Activated naive CD8-positive, alpha-beta T cell treated with anti-CD3 and anti-CD28 coated beads for 36 hours (primary cell): ENCODE measurements around the gene MTR. TPM values are rescaled to one million over a fixed set of nuclear protein-coding genes. Genes with fewer than 3 reads are reported as not detected.

Experiments
- DNase-seq: peaks from one replicate; pipeline ENCODE4 v3.0.0; 2021
- H3K27ac Mint-ChIP-seq: one replicate; pipeline ENCODE4 v1.8.0; 2022; ENCODE audit warnings: mild to moderate bottlenecking, moderate library complexity, mixed read lengths
- H3K27me3 Mint-ChIP-seq: one replicate; pipeline ENCODE4 v1.8.0; 2022; ENCODE audit warnings: mild to moderate bottlenecking, mixed read lengths
- H3K36me3 Mint-ChIP-seq: one replicate; pipeline ENCODE4 v1.8.0; 2021; ENCODE audit warnings: mild to moderate bottlenecking, mixed read lengths
- H3K4me1 Mint-ChIP-seq: one replicate; pipeline ENCODE4 v1.8.0; 2021; ENCODE audit warnings: mixed read lengths
- H3K4me3 Mint-ChIP-seq: one replicate; pipeline ENCODE4 v1.8.0; 2022; ENCODE audit warnings: mild to moderate bottlenecking, moderate library complexity, mixed read lengths
- H3K9me3 Mint-ChIP-seq: one replicate; pipeline ENCODE4 v1.8.0; 2022; ENCODE audit warnings: mixed read lengths
- total RNA-seq, 2 experiments: library from RNA; stranded (reverse); gene quantifications; one replicate each; pipeline ENCODE4 v1.2.3, GENCODE V29; 2021

Gene MTR
- total RNA-seq, 2 experiments from 2014 or later: 60.2 to 62.8 TPM

DNA sequence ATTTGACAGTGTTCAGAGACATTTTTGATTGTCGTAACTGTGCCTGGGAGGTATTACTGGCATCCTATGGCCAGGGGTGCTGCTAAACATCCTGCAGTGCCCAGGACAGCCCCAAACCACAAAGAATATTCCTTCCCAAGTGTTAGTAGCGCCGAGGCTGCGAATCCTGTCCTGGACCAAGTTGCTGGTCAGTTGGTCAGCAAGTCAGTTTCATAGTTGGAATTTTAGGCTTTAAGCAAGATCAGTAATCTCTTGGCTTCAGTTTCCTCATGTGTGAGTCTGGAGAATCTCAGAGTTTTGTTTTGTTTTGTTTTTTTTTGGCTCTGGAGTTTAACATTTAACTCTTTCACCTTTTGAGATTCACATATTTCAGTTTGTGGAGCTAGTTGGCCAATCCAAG lies 65.0 kb downstream of the MTR start:
- H3K36me3 Mint-ChIP-seq: peaks cover 76% of the 10 kb centered on the region
- peaks cover 36% of the 10 kb centered on the region for H3K4me1 Mint-ChIP-seq
- peaks cover 7% of the 10 kb centered on the region for H3K9me3 Mint-ChIP-seq
- no peaks in the 10 kb centered on the region for H3K27me3 Mint-ChIP-seq
- H3K27ac Mint-ChIP-seq: no peak overlapping the region
- DNase-seq: no peak
- no peak overlapping the region for H3K4me3 Mint-ChIP-seq

DNA sequence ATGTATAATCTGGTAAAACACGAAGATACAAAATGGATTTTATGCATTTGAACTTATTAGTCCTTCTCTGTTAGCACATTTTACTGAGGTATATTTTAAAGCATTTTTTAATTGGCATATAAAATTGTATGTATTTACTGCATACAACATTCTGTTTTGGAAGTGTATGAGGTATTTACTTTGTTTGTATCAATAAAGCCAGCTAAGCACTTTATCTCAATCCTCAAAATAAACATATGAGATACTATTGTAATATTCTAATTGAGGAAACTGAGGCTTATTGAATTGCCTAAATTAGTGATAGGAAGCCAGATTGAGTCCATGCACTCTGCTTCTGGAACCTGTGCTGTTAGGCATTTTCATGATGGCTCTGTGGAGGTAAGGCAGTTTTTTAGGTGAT lies 65.6 kb downstream of the MTR start:
- Mint-ChIP-seq H3K27me3 (no peaks in the 10 kb centered on the region), H3K27ac (no peak overlapping the region), H3K4me3 (no peak overlapping the region), H3K9me3 (peaks cover 7% of the 10 kb centered on the region), H3K4me1 (peaks cover 36% of the 10 kb centered on the region), H3K36me3 (peaks cover 77% of the 10 kb centered on the region)
- no peak for DNase-seq

DNA sequence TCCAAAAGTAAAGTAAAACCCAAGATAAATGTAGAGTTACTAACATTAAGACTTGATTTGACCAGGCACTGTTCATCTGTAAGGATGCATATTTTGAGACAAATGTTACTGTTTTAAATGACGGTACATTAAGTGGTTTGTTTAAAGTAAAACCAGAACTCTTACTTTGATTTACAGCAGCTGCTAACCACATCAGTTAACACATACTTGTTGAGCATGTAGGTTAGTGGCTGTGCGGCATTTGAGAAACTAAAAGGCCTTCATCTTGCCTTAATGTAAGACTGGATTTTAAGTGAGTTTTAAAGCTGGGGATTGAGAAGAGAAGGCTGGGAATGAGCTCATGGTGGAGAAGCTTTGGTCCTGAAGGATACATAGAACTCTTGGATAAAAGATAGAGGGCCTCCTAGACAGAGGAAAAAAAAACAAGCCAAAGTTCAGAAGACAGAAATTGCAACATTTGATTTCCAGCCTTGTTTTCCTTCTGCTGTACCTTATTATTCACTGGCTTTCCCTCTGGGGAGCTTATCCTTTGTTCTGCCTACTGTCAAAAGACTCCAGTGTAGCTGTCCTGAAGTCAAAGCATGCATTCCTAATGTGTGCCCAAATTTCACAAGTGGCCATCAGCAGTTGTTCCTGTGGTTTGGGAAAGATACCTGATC lies 66.6 kb downstream of the MTR start:
- H3K27me3 Mint-ChIP-seq: no peaks in the 10 kb centered on the region
- peaks cover 78% of the 10 kb centered on the region for H3K36me3 Mint-ChIP-seq
- peaks cover 7% of the 10 kb centered on the region for H3K9me3 Mint-ChIP-seq
- H3K4me3 Mint-ChIP-seq: no peak overlapping the region
- H3K27ac Mint-ChIP-seq: peak overlapping the region; percentile 22
- DNase-seq: no peak
- peaks cover 36% of the 10 kb centered on the region for H3K4me1 Mint-ChIP-seq

DNA sequence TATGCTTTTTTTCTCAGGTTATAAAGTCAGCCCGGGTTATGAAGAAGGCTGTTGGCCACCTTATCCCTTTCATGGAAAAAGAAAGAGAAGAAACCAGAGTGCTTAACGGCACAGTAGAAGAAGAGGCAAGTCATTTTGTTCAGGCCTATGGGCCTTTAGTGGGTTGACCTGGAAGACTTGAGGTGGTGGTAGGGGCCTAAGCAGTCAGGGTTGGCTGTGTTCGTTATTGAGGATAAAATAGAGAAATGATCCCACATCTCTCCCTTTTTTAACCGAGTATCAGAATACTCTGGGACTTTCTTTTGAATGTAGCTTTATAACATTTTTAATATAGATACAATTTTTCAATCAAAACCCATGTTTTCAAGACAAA lies 67.1 kb downstream of the MTR start:
- H3K4me1 Mint-ChIP-seq: peaks cover 36% of the 10 kb centered on the region
- DNase-seq: no peak
- H3K9me3 Mint-ChIP-seq: peaks cover 7% of the 10 kb centered on the region
- no peaks in the 10 kb centered on the region for H3K27me3 Mint-ChIP-seq
- no peak overlapping the region for H3K4me3 Mint-ChIP-seq
- H3K27ac Mint-ChIP-seq: no peak overlapping the region
- peaks cover 77% of the 10 kb centered on the region for H3K36me3 Mint-ChIP-seq

DNA sequence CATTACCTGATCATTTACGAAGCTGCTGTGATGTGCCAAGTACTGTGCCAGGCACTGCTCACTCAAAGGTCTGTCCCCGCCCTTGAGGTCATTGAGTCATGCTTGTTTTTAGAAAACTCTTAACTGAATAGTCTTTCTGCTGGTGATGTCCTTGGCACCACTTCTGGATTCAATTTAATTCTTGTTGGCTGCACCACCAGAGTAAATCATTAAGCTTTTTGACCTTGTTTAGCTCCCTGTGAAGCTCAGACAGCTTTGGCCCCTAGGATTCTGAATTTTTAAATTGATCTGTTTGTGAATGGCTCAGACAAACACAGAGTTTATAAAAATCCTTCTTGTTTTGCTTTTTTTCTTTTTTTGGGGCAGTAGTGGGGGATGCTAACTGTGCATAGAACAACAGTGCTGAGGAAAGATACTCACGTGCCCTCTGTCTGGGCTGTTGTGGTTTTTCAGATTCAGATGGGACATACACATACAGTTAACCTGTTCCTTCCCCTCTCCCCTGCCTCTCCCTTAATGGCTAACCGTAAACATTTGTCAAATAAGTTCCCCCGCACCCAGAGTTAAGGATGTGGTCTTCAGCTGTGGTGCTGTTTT lies 67.6 kb downstream of the MTR start:
- peaks cover 72% of the 10 kb centered on the region for H3K36me3 Mint-ChIP-seq
- H3K9me3 Mint-ChIP-seq: peaks cover 5% of the 10 kb centered on the region
- H3K27me3 Mint-ChIP-seq: no peaks in the 10 kb centered on the region
- peaks cover 34% of the 10 kb centered on the region for H3K4me1 Mint-ChIP-seq
- no peak overlapping the region for H3K27ac Mint-ChIP-seq
- DNase-seq: no peak
- H3K4me3 Mint-ChIP-seq: no peak overlapping the region

DNA sequence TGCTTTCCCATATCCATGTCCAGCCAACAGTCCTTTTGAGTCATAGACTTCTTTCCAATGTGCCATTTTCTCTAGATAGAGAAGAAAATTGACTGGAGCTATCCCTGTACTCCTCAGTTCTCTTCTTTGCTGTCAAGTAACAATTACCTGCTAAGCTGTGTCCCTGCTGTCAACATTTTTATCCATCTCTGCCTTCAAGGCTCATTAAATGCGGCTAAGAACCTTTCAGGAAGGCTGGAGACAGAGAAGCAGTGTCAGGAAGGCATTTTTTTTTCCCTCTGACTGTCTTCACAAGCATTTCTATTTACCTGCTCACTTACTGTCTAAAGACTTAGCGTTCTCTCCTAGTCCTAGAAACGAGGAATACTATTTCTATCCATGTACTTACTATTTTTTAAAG lies 69.1 kb downstream of the MTR start:
- DNase-seq: no peak
- H3K27me3 Mint-ChIP-seq: no peaks in the 10 kb centered on the region
- H3K27ac Mint-ChIP-seq: no peak overlapping the region
- H3K9me3 Mint-ChIP-seq: peaks cover 2% of the 10 kb centered on the region
- H3K4me1 Mint-ChIP-seq: peaks cover 31% of the 10 kb centered on the region
- peaks cover 59% of the 10 kb centered on the region for H3K36me3 Mint-ChIP-seq
- no peak overlapping the region for H3K4me3 Mint-ChIP-seq

DNA sequence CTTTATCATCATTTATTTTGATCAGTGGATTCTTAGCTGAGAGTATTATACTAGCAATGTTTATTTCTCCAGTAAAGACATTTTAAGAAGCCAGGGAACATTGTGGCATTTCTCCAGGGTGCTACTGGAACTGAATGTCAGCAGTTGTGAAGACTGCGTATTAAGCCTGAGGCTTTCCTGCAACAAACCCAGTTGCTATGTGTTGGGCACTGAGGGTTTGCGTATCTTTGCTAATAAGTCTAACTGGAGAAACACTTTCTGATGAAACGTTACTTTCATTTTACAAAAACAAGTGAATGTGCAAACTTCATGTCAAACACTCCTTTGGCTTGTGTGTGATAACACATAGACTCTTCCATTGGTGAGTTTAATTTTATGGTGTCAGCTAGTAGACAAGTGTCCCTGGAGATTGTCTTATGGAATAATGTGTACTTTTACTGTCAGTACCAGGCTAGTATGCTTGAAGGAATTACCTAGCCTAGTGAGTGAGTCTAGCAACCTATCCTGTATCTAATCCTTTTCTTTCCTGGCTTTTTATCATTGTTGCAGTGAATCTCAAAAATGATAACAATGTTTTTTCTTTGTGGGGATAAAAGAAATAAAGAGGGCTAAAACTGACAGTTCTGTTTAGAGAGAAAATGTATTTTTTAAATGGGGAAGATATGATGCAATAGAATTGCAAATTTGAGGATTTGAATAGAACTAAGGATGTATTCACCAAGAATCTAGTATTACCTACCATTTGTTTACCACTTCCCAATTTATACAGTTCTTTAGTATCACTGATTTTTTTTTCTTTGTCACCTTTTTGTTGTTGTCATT lies 70.1 kb downstream of the MTR start:
- peaks cover 27% of the 10 kb centered on the region for H3K4me1 Mint-ChIP-seq
- H3K9me3 Mint-ChIP-seq: no peaks in the 10 kb centered on the region
- peaks cover 50% of the 10 kb centered on the region for H3K36me3 Mint-ChIP-seq
- H3K27ac Mint-ChIP-seq: peak overlapping the region; percentile 36
- no peak for DNase-seq
- H3K27me3 Mint-ChIP-seq: no peaks in the 10 kb centered on the region
- H3K4me3 Mint-ChIP-seq: no peak overlapping the region

DNA sequence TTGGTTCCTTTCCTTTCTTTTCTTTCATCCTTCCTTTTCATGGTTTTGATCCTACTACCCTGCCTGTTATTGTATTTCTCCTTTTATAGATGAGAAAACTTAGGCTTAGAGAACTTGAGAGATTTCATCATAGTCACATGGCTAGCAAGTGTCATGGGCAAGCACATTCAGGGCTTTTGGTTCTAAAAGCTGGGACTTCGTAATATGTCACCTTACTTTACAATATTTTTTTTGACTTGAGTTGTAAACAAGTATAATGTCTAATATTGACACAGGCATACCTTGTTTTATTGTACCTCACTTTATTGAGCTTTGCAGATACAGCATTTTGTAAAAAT lies 70.7 kb downstream of the MTR start:
- Mint-ChIP-seq H3K27ac (peak overlapping the region; percentile 36), H3K36me3 (peaks cover 50% of the 10 kb centered on the region), H3K4me3 (no peak overlapping the region), H3K4me1 (peaks cover 29% of the 10 kb centered on the region), H3K27me3 (no peaks in the 10 kb centered on the region), H3K9me3 (no peaks in the 10 kb centered on the region)
- no peak for DNase-seq

DNA sequence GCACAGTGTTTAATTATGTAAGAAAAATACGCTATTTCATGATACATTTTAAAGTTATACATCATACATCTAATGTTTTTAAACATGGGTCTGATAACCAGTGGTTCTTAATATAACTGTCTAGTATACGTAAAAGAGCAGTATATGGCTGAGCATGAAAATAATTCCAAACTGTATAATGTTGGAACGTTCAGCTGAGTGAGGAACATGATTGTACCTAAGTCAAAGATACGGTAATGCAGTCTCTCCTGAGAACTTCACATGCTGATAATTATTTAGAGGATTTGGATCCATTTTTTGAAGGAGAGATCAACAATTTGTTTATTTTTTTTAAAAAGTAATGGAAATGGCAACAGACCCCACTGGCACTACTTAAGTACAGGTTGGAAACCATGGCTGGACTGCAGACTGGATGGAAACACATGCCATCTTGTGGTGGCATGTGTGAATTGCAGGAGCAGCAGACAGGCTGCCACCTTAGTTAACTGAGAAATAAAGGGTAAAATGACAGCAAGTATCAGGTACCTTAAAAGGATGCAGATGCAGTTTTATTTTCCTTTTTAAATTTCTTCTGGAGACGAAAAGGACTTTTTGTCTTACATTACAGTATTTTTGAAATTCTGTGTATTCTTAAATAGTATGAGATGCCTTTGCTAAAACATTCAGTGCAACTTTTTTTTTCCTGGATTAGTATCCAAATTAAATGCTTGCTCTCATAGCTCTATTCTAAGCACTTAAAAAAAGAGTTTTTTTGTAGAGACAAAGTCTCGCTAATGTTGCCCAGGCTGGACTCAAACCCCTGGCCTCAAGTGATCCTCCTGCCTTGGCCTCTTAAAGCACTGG lies 73.8 kb downstream of the MTR start:
- Mint-ChIP-seq H3K27ac (no peak overlapping the region), H3K9me3 (no peaks in the 10 kb centered on the region), H3K27me3 (no peaks in the 10 kb centered on the region), H3K4me3 (no peak overlapping the region), H3K36me3 (peaks cover 32% of the 10 kb centered on the region), H3K4me1 (peaks cover 4% of the 10 kb centered on the region)
- DNase-seq: peak; percentile 43

DNA sequence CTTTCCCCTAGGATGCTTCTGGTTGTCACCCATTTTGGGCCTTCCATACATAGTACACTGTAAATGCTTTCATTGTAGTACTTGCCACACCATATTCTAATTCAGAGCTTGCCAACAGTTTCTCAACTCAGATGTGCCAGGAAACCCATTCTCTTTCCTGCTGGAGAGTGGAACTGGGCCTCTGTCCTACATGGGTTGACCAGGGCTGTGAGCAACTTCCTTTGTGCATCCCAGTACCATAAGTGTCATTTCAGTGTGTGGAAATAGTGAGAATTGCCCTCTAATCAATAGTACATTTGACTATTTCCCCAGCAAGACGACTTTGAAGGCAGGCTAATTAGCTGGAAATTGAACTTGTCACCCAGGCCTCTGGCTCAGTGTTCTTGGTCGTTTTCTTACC lies 74.8 kb downstream of the MTR start:
- no peak overlapping the region for H3K4me3 Mint-ChIP-seq
- no peak overlapping the region for H3K27ac Mint-ChIP-seq
- H3K27me3 Mint-ChIP-seq: no peaks in the 10 kb centered on the region
- H3K4me1 Mint-ChIP-seq: peaks cover 2% of the 10 kb centered on the region
- H3K9me3 Mint-ChIP-seq: no peaks in the 10 kb centered on the region
- H3K36me3 Mint-ChIP-seq: peaks cover 28% of the 10 kb centered on the region
- no peak for DNase-seq

DNA sequence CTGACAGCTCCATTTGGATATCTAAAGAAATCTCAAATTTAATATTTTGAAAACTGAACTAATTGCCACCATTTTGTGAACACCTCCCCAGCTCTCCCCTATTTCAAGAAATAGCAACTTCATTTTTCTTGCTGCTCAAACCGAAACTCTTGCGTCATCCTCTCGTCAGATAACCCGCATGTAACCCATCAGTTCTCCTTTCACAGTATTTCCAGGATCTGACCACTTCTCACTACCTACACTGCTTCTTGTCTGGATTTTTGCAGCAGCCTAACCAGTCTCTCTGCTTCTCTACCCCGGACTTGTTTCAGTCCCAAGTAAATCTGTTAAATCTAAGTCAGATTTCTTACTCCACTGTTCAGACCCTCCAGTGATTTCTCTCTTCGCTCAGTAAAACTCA lies 75.6 kb downstream of the MTR start:
- Mint-ChIP-seq H3K4me1 (peaks cover 2% of the 10 kb centered on the region), H3K27ac (no peak overlapping the region), H3K27me3 (no peaks in the 10 kb centered on the region), H3K9me3 (no peaks in the 10 kb centered on the region), H3K36me3 (peaks cover 28% of the 10 kb centered on the region), H3K4me3 (no peak overlapping the region)
- DNase-seq: no peak

DNA sequence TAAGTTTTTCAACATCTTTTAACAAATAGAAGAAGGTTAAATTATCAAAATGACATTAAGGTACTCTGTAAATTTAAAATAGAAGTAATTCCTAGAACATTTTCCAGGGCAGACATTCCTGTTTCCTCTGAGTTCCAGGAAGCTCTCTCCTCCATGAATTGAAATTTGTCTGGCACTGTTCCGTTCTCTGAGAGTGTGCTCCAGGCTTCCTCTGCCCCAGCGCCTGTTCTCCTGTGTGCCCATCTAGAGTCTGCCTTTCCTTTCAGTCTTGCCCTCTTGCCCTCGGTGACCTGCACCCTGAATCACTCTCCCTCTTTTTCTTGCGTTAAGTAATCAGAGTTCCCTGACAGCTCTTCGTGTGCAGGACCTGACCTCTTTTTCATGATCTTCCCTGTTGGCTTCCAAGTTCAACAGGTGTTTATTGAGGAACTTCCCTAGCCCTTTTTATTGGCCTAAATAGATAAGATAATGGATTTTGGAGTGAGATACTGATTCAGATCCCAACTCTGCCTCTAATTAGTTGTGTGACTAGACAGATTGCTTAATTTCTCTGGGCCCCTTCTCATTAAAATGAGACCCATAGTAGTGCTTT lies 77.1 kb downstream of the MTR start:
- H3K27ac Mint-ChIP-seq: no peak overlapping the region

DNA sequence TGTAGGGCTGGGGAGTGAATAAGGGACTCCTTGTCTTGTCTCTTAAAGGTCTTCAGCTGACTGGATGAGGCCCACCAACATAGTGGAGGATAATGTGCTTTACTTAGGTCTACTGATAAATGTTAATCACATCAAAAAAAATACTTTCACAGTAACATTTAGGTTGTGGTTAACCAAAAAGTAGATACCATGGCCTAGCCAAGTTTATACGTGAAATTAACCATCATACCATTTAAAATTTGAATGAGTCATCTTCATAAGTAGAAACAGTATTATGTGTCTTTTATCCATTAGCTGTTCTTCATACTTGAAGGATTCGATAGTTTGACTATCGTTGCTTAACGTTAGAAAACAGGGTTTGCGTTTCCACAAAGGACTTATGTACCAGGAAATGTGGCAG lies 80.9 kb downstream of the MTR start:
- H3K4me3 Mint-ChIP-seq: no peak overlapping the region
- H3K9me3 Mint-ChIP-seq: no peaks in the 10 kb centered on the region
- DNase-seq: no peak
- peaks cover 12% of the 10 kb centered on the region for H3K36me3 Mint-ChIP-seq
- peaks cover 5% of the 10 kb centered on the region for H3K4me1 Mint-ChIP-seq
- no peak overlapping the region for H3K27ac Mint-ChIP-seq
- H3K27me3 Mint-ChIP-seq: no peaks in the 10 kb centered on the region

More for the DNA sequence above, 77.1 kb downstream of the MTR start:
- no peak for DNase-seq
- Mint-ChIP-seq H3K36me3 (peaks cover 20% of the 10 kb centered on the region), H3K4me1 (peaks cover 7% of the 10 kb centered on the region), H3K4me3 (no peak overlapping the region), H3K27me3 (no peaks in the 10 kb centered on the region), H3K9me3 (no peaks in the 10 kb centered on the region)

DNA sequence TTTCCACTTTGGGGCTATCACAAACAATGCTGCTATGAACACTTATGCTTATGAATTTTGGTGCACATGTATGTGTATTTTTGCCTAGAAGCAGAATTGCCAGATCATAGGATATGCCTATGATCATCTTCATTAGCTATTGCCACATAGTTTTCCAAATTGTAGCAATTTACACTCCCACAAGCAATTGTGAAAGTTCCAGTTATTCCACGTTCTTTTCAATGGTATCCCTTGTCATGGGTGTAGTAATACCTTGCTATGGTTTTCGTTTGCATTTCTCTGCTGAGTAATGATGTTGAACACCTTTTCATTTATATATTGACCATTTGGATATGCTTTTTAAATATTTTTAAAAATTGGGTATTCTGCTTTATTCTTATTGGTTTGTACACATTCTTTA lies 82.6 kb downstream of the MTR start:
- peaks cover 5% of the 10 kb centered on the region for H3K4me1 Mint-ChIP-seq
- H3K36me3 Mint-ChIP-seq: peaks cover 6% of the 10 kb centered on the region
- H3K9me3 Mint-ChIP-seq: no peaks in the 10 kb centered on the region
- H3K27ac Mint-ChIP-seq: no peak overlapping the region
- no peak overlapping the region for H3K4me3 Mint-ChIP-seq
- H3K27me3 Mint-ChIP-seq: no peaks in the 10 kb centered on the region
- DNase-seq: no peak

DNA sequence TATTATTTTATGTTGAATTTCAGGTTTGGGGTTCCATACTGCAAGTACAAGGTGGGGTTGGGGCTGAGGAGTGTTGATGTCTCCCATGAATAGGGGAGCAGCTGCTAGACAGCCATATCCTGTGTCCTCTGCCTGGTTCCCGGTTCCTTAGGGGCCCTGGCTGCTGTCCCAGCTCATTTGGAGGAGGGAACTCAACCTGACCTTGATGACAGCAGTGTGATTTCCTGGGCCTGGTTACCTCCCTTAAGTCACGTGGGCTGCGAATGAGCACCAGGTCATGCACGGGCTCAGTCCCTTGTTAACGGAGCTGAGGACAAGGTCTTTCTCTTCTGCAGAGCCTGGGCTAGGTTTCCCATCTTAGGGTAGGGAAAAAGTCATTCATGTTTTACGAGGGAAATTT lies 85.1 kb downstream of the MTR start:
- H3K36me3 Mint-ChIP-seq: peaks cover 8% of the 10 kb centered on the region

More for the DNA sequence above, 85.1 kb downstream of the MTR start:
- Mint-ChIP-seq H3K9me3 (no peaks in the 10 kb centered on the region), H3K27ac (no peak overlapping the region), H3K4me3 (no peak overlapping the region), H3K4me1 (peaks cover 5% of the 10 kb centered on the region), H3K27me3 (no peaks in the 10 kb centered on the region)
- DNase-seq: no peak
